Measurements from ENCODE around the gene LRRC1.

GRCh38 chr6:53770780-53771249 is 24.0 kb upstream of the LRRC1 start:
- TF ChIP-seq POLR2A (IDR thresholded peaks at IDR 0.05) (no peak), CTCF (IDR thresholded peaks at IDR 0.05 in 8 of 11, conservative IDR thresholded peaks at IDR 0.05 in 3 of 11) (no peak)

Data from spleen (tissue), 7 donors.